ENCODE data around the gene TNNT2. TPM values are rescaled to one million over a fixed set of nuclear protein-coding genes. Genes with fewer than 3 reads are reported as not detected.

The TNNT2 gene
- total RNA-seq, 1 donor from 2014 or later, result 6.1 TPM

- no peaks in the 10 kb centered on the region for H3K36me3 Mint-ChIP-seq (ENCODE audit: low read depth, unreplicated experiment)
- Histone ChIP-seq H3K79me2 (ENCODE audit: insufficient read depth, low read length) (no peaks in the 10 kb centered on the region), H2AFZ (ENCODE audit: low read depth, low read length) (no peak overlapping the region), H3K27me3 (ENCODE audit: insufficient read depth, low read length) (peaks cover 18% of the 10 kb centered on the region), H3K4me2 (ENCODE audit: low read length) (no peak overlapping the region), H3K4me1 (ENCODE audit: insufficient read depth, low read length) (no peaks in the 10 kb centered on the region), H3K4me3 (ENCODE audit: insufficient read depth, low read depth, low read length) (no peak overlapping the region), H4K20me1 (ENCODE audit: insufficient read depth, low read length) (no peaks in the 10 kb centered on the region), H3K36me3 (ENCODE audit: insufficient read depth, low read length) (no peaks in the 10 kb centered on the region), H3K9me3 (ENCODE audit: insufficient read depth, low read depth, low read length) (no peaks in the 10 kb centered on the region), H3K9ac (ENCODE audit: low read length) (no peak overlapping the region), H3K27ac (ENCODE audit: low read depth, low read length) (no peak overlapping the region)
- FAIRE-seq (no peak), DNase-seq (ENCODE audit: low read depth) (no peak)
- peaks cover 8% of the 10 kb centered on the region for H3K9me3 Mint-ChIP-seq (ENCODE audit: unreplicated experiment)
- H3K4me3 Mint-ChIP-seq (ENCODE audit: unreplicated experiment), result no peak overlapping the region
- peaks cover 16% of the 10 kb centered on the region for H3K27me3 Mint-ChIP-seq (ENCODE audit: low read depth, unreplicated experiment)
- peaks cover 3% of the 10 kb centered on the region for H3K4me1 Mint-ChIP-seq (ENCODE audit: low read depth, unreplicated experiment)
- no peak overlapping the region for H3K27ac Mint-ChIP-seq (ENCODE audit: unreplicated experiment)
- TF ChIP-seq CTCF (IDR thresholded peaks at IDR 0.05; ENCODE audit: insufficient read depth, low read depth, low read length), result no peak
- no peak for TF ChIP-seq EZH2 (IDR thresholded peaks at IDR 0.05; ENCODE audit: insufficient read depth, low read length)
These were observed 32.5 kb downstream of the TNNT2 start for GRCh38 chr1:201345081-201345355.

GRCh38 chr1:201344206-201345080 is 33.0 kb downstream of the TNNT2 start:
- Mint-ChIP-seq H3K27ac (ENCODE audit: unreplicated experiment) (no peak overlapping the region), H3K4me3 (ENCODE audit: unreplicated experiment) (no peak overlapping the region)
- no peak for TF ChIP-seq EZH2 (IDR thresholded peaks at IDR 0.05; ENCODE audit: insufficient read depth, low read length)
- TF ChIP-seq CTCF (IDR thresholded peaks at IDR 0.05; ENCODE audit: insufficient read depth, low read depth, low read length), result no peak

GRCh38 chr1:201341377-201341776 is 36.1 kb downstream of the TNNT2 start:
- Histone ChIP-seq H2AFZ (ENCODE audit: low read depth, low read length) (no peak overlapping the region), H3K27ac (ENCODE audit: low read depth, low read length) (no peak overlapping the region), H3K4me3 (ENCODE audit: insufficient read depth, low read depth, low read length) (no peak overlapping the region), H3K27me3 (ENCODE audit: insufficient read depth, low read length) (peaks cover 14% of the 10 kb centered on the region), H3K36me3 (ENCODE audit: insufficient read depth, low read length) (no peaks in the 10 kb centered on the region), H3K79me2 (ENCODE audit: insufficient read depth, low read length) (no peaks in the 10 kb centered on the region), H3K9me3 (ENCODE audit: insufficient read depth, low read depth, low read length) (no peaks in the 10 kb centered on the region), H4K20me1 (ENCODE audit: insufficient read depth, low read length) (no peaks in the 10 kb centered on the region), H3K4me1 (ENCODE audit: insufficient read depth, low read length) (no peaks in the 10 kb centered on the region), H3K4me2 (ENCODE audit: low read length) (no peak overlapping the region), H3K9ac (ENCODE audit: low read length) (no peak overlapping the region)
- FAIRE-seq (no peak), DNase-seq (ENCODE audit: low read depth) (no peak)
- H3K4me1 Mint-ChIP-seq (ENCODE audit: low read depth, unreplicated experiment), result no peaks in the 10 kb centered on the region
- H3K27me3 Mint-ChIP-seq (ENCODE audit: low read depth, unreplicated experiment), result peaks cover 24% of the 10 kb centered on the region
- TF ChIP-seq EZH2 (IDR thresholded peaks at IDR 0.05; ENCODE audit: insufficient read depth, low read length) (no peak), CTCF (IDR thresholded peaks at IDR 0.05; ENCODE audit: insufficient read depth, low read depth, low read length) (no peak)
- H3K9me3 Mint-ChIP-seq (ENCODE audit: unreplicated experiment), result peaks cover 10% of the 10 kb centered on the region
- no peaks in the 10 kb centered on the region for H3K36me3 Mint-ChIP-seq (ENCODE audit: low read depth, unreplicated experiment)
- H3K27ac Mint-ChIP-seq (ENCODE audit: unreplicated experiment), result no peak overlapping the region
- H3K4me3 Mint-ChIP-seq (ENCODE audit: unreplicated experiment), result no peak overlapping the region

More at GRCh38 chr1:201344206-201345080, 33.0 kb downstream of the TNNT2 start:
- H3K4me1 ChIP-seq (ENCODE audit: insufficient read depth, low read length), result no peaks in the 10 kb centered on the region
- H3K9me3 ChIP-seq (ENCODE audit: insufficient read depth, low read depth, low read length), result no peaks in the 10 kb centered on the region
- no peaks in the 10 kb centered on the region for H3K36me3 ChIP-seq (ENCODE audit: insufficient read depth, low read length)
- peaks cover 18% of the 10 kb centered on the region for H3K27me3 ChIP-seq (ENCODE audit: insufficient read depth, low read length)
- Mint-ChIP-seq H3K9me3 (ENCODE audit: unreplicated experiment) (peaks cover 8% of the 10 kb centered on the region), H3K36me3 (ENCODE audit: low read depth, unreplicated experiment) (no peaks in the 10 kb centered on the region), H3K27me3 (ENCODE audit: low read depth, unreplicated experiment) (peaks cover 16% of the 10 kb centered on the region), H3K4me1 (ENCODE audit: low read depth, unreplicated experiment) (peaks cover 3% of the 10 kb centered on the region)
- no peak overlapping the region for H3K9ac ChIP-seq (ENCODE audit: low read length)
- no peak overlapping the region for H3K27ac ChIP-seq (ENCODE audit: low read depth, low read length)
- H4K20me1 ChIP-seq (ENCODE audit: insufficient read depth, low read length), result no peaks in the 10 kb centered on the region
- no peak for FAIRE-seq
- H3K4me3 ChIP-seq (ENCODE audit: insufficient read depth, low read depth, low read length), result no peak overlapping the region
- no peak for DNase-seq (ENCODE audit: low read depth)
- no peak overlapping the region for H3K4me2 ChIP-seq (ENCODE audit: low read length)
- no peak overlapping the region for H2AFZ ChIP-seq (ENCODE audit: low read depth, low read length)
- no peaks in the 10 kb centered on the region for H3K79me2 ChIP-seq (ENCODE audit: insufficient read depth, low read length)
